NB4 (cell line): ENCODE measurements around the gene MYO18A.
"Not testable (repeated sequence)": the region's sequence is repeated elsewhere in the genome, so short reads cannot be mapped to it uniquely, and the experiment has no call there.

Experiments
- DNase-seq: peaks from one replicate; pipeline ENCODE4 v3.0.0; 2010; ENCODE audit warnings: low read depth
- H3K4me3 ChIP-seq: one replicate; pipeline ENCODE4 v1.5.1; 2011; ENCODE audit warnings: mild to moderate bottlenecking, low read depth, low read length, moderate library complexity
- CTCF ChIP-seq: IDR thresholded peaks from one replicate; pipeline ENCODE4 v1.5.1; 2012; ENCODE audit warnings: low read depth, low read length
- MYC ChIP-seq: IDR thresholded peaks from 2 replicates; pipeline ENCODE4 v1.6.1; 2011; ENCODE audit warnings: low read depth, low read length
- POLR2A ChIP-seq: IDR thresholded peaks from 2 replicates; pipeline ENCODE4 v1.6.1; 2011; ENCODE audit warnings: mild to moderate bottlenecking; ENCODE audit not compliant: insufficient read length; ENCODE audit errors: extremely low read depth
- TF ChIP-seq, protein P1 (sequence below): IDR thresholded peaks from 2 replicates; pipeline ENCODE4 v1.6.1; 2011; ENCODE audit warnings: low read depth, low read length

MYO18A gene

GRCh38 chr17:29180034-29180787 is at the start of gene MYO18A:
MYO18A (minus strand) TSS chr17:29180398; CDS start chr17:29166940, 13,458 bp downstream.
- no peak for TF ChIP-seq POLR2A
- TF ChIP-seq MYC: 0 out of 2 replicates have a peak, but pooled peaks have one; percentile 16
- TF ChIP-seq, protein P1, sequence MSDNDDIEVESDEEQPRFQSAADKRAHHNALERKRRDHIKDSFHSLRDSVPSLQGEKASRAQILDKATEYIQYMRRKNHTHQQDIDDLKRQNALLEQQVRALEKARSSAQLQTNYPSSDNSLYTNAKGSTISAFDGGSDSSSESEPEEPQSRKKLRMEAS: peak; percentile 17; the same call in 1 of the 2 replicates
- peak; percentile 88 for TF ChIP-seq CTCF
- H3K4me3 ChIP-seq: peak within 1 kb of the TSS; percentile 34
- peak; percentile 88 for DNase-seq

- H3K4me3 ChIP-seq: no peak overlapping the region
- DNase-seq: no peak
- no peak for TF ChIP-seq POLR2A
- TF ChIP-seq, protein P1: no peak
- TF ChIP-seq CTCF: no peak
- no peak for TF ChIP-seq MYC
Measured at GRCh38 chr17:29225396-29225795, 45.2 kb upstream of the MYO18A start.

DNA sequence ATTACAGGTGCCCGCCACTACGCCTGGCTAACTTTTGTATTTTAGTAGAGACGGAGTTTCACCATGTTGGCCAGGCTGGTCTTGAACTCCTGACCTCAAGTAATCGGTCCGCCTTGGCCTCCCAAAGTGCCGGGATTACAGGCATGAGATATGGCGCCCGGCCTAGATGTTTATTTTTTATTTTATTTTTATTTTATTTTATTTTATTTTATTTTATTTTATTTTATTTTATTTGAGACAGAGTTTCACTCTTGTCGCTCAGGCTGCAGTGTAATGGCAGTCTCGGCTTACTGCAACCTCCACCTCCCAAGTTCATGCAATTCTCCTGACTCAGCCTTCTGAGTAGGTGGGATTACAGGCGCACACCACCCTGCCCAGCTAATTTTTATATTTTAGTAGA is 41.1 kb upstream of the MYO18A start:
- DNase-seq, H3K4me3 ChIP-seq: not testable (repeated sequence)

DNA sequence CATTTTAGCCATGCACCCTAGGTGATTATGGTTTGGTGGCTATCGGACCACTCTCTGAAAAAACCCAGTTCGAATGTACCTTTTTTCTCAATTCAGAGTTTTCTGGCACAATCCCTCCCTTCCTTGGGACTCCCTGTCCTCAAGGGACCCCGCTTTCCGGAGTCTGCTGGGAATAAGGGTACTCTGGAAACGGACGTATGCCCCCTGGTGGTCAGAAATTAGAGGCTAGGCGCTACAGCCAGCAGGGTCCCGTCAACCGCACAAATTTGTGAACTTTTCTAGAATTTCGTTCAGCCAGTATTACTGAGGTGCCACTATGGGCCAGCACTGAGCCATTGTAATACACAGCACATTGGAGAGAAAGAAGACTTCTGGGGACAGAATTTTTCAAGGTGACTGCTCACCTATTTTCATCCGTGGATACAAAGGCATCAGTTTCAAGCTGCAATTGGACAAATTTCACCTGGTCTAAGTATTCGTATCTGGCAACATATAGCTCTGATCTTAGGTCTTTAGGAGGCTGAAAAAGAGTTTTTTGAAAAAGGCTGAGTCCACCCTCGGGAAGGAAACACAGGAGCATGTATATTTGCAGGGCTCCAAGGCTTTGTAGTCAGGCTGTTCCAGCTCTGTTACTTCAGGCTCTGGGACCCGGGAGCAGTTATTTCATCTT is 39.3 kb upstream of the MYO18A start:
- no peak overlapping the region for H3K4me3 ChIP-seq
- DNase-seq: peak; percentile 83
- TF ChIP-seq CTCF: peak; percentile 95
- TF ChIP-seq, protein P1: no peak

- no peak overlapping the region for H3K4me3 ChIP-seq
- DNase-seq: no peak
- TF ChIP-seq MYC: no peak
- no peak for TF ChIP-seq CTCF
- TF ChIP-seq, protein P1: no peak
- TF ChIP-seq POLR2A: no peak
Measured at GRCh38 chr17:29216856-29217255, 36.7 kb upstream of the MYO18A start.

DNA sequence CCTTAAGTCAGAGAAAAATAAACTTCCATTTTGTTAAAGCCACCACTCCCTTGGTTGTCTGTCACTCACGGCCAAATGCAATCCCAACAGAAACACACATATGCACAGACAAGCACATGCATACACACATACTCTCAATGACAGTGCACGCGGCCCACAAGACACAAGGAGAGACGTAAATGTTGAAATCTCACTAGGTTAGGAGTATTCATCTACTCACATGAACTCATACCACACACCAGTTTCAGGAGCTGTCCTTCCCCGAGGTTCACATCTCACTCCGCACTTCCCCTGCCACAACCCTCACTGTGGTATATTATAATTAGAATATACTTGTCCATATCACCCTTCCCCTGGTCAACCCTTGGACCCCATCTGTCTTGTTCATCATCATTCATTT is 36.0 kb upstream of the MYO18A start:
- TF ChIP-seq, protein P1: no peak
- TF ChIP-seq CTCF: no peak
- TF ChIP-seq POLR2A: no peak
- TF ChIP-seq MYC: no peak
- DNase-seq: no peak
- H3K4me3 ChIP-seq: no peak overlapping the region
